ENCODE data around the gene USP16.
"Not testable (repeated sequence)": the region's sequence is repeated elsewhere in the genome, so short reads cannot be mapped to it uniquely, and the experiment has no call there.

The USP16 gene

DNA sequence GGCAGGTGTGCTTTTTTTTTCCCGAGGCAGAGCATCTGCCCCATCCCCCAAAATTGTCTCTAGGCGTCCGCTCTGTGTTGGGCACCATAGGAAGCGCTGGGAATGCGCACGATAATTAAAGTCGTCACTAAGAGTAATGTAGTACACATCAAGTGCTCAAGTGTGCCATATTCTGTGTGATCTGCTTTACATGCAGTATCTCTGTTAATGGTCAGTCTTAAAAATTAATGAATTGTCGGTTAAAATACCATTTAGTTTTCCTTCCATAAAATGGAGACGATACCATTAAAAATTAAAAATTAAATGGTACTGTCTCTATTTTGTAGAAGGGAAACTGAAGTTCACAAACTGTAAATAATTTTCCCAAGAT is 49.5 kb downstream of the USP16 start:
- in situ Hi-C loops (cut with HindIII; ENCODE audit: low sequenced_read_pairs), result no loop called here
- peak overlapping the region; percentile 99 for H3K4me3 ChIP-seq (ENCODE audit: low read depth, low read length)
- DNase-seq (ENCODE audit: low read depth, low spot score), result no peak
- TF ChIP-seq CTCF (IDR thresholded peaks at IDR 0.05; ENCODE audit: low read depth, low read length), result no peak

- in situ Hi-C loops (cut with HindIII; ENCODE audit: low sequenced_read_pairs), result no loop called here
Measured at GRCh38 chr21:29074783-29075182, 50.3 kb downstream of the USP16 start.

DNA sequence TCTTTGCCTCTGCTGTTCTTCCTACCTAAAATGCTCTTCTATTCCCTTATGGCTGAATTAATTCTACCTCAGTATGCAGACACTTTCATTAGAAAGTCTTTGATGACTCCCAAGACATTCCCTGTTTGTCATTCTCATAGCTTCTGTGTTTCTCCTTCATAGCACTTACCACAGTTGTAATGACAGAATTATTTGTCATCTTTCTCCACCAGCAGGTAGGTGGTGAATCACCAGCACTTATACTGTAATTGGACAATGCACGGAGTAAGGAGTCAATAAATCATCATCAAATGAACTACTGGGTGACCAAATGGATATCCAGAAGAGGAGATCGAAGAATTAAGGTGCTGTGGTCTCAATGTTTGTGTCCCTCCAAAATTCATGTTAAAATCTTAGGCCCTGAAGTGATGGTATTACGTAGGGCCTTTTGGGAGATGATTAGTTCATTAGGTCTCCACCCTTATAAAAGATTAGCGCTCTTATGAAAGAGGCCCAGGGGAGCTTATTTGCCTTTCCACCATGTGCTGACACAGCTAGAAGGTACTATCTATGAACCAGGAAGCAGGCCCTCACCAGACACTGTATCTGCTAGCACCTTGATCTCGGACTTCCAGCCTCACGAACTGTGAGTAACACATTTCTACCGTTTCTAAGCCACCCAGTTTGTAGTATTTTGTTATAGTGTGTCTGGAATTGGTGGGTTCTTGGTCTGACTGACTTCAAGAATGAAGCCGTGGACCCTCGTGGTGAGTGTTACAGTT is 51.4 kb downstream of the USP16 start:
- in situ Hi-C loops (cut with HindIII; ENCODE audit: low sequenced_read_pairs), result no loop called here
- no peak for TF ChIP-seq CTCF (IDR thresholded peaks at IDR 0.05; ENCODE audit: low read depth, low read length)
- no peak for DNase-seq (ENCODE audit: low read depth, low spot score)
- H3K4me3 ChIP-seq (ENCODE audit: low read depth, low read length), result no peak overlapping the region

More at GRCh38 chr21:29074783-29075182, 50.3 kb downstream of the USP16 start:
- no peak for TF ChIP-seq CTCF (IDR thresholded peaks at IDR 0.05; ENCODE audit: low read depth, low read length)
- no peak for DNase-seq (ENCODE audit: low read depth, low spot score)
- no peak overlapping the region for H3K4me3 ChIP-seq (ENCODE audit: low read depth, low read length)

DNA sequence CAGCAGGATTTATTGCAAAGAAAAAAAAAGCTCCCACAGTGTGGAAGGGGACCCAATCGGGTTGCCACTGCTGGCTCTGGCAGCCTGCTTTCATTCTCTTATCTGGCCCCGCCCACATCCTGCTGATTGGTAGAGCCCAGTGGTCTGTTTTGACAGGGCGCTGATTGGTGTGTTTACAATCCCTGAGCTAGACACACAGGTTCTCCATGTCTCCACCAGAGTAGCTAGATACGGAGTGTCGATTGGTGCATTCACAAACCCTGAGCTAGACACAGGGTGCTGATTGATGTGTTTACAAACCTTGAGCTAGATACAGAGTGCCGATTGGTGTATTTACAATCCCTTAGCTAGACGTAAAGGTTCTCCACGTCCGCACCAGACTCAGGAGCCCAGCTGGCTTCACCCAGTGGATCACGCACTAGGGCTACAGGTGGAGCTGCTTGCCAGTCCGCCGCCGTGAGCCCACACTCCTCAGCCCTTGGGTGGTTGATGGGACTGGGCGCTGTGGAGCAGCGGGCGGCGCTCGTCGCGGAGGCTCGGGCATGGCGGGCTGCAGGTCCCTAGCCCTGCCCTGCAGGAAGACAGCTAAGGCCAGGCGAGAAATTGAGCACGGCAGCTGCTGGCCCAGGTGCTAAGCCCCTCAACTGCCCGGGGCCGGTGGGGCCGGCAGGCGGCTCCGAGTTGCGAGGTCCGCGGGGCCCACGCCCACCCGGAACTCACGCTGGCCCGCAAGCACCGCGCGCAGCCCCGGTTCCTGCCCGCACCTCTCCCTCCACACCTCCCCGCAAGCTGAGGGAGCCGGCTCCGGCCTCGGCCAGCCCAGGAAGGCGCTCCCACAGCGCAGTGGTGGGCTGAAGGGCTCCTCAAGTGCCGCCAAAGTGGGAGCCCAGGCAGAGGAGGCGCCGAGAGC is 52.5 kb downstream of the USP16 start:
- in situ Hi-C loops (cut with HindIII; ENCODE audit: low sequenced_read_pairs); DNase-seq (ENCODE audit: low read depth, low spot score): not testable (repeated sequence)
- peak overlapping the region; percentile 20 for H3K4me3 ChIP-seq (ENCODE audit: low read depth, low read length)

DNA sequence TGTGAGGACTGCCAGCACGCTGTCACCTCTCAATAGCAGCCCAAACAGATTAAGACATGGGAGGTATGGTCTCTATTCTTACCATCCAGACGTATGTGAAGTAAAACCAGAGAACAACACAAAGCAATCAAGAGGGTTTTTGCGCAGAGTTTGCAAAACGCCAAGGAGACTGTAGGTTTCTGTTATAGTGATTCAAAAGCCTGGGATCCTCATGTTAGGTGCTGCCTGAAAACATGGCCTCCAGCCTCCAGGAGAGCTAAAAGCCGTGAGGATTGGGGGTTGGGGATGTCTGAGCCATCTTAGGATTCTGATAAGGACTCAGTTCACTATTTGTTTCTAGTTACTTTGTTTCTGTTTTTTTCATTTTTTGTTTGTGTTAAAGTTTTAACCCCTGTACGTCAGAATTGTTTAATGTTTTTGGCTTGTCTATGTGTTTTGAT is 53.2 kb downstream of the USP16 start:
- H3K4me3 ChIP-seq (ENCODE audit: low read depth, low read length), result peak overlapping the region; percentile 17
- TF ChIP-seq CTCF (IDR thresholded peaks at IDR 0.05; ENCODE audit: low read depth, low read length), result no peak
- in situ Hi-C loops (cut with HindIII; ENCODE audit: low sequenced_read_pairs), result no loop called here
- DNase-seq (ENCODE audit: low read depth, low spot score), result peak; percentile 47

- no peak for TF ChIP-seq CTCF (IDR thresholded peaks at IDR 0.05; ENCODE audit: low read depth, low read length)
- peak; percentile 22 for DNase-seq (ENCODE audit: low read depth, low spot score)
- no peak overlapping the region for H3K4me3 ChIP-seq (ENCODE audit: low read depth, low read length)
- in situ Hi-C loops (cut with HindIII; ENCODE audit: low sequenced_read_pairs), result no loop called here
Measured at GRCh38 chr21:29078869-29079767, 54.6 kb downstream of the USP16 start.

Data from astrocyte of the spinal cord (primary cell).